ENCODE data around the gene KRTAP10-11.

DNA sequence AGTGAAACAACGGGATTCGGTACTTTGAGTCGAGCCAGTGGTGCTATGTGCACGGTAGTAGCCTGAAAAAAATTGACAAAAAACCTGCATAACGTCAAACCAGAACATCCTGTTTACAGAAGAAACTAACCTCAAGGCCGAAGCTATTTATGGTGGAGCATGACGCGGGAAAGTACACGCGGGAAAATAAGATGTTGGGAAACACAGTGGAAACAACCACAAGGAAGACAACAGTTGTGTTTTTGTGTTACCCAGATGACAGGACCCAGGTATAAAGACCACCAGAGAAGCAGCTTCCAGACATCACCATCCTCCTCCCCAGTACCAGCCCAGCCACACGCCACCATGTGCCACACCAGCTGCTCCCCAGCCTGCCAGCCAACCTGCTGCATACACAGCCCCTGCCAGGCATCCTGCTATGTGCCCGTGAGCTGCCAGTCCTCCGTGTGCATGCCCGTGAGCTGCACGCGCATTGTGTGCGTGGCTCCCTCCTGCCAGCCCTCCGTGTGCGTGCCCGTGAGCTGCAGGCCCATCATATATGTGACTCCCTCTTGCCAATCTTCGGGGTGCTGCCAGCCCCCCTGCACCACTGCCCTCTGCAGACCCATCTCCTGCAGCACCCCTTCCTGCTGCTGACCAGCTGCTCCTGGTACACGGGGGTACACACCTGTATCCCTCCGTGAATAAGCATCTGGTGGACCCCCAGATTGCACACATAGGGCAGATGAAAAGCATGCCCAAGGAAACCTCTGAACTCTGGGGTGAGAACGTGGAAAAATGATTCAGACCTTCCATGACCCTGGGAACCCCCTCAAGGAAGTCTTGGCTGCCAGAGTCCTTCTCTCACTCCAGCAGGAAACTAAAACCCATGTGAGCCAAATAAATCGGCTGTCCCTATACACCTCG, 11.7 kb downstream of the KRTAP10-11 start, which contains the start of gene KRTAP12-3:
- TF ChIP-seq, protein P1, sequence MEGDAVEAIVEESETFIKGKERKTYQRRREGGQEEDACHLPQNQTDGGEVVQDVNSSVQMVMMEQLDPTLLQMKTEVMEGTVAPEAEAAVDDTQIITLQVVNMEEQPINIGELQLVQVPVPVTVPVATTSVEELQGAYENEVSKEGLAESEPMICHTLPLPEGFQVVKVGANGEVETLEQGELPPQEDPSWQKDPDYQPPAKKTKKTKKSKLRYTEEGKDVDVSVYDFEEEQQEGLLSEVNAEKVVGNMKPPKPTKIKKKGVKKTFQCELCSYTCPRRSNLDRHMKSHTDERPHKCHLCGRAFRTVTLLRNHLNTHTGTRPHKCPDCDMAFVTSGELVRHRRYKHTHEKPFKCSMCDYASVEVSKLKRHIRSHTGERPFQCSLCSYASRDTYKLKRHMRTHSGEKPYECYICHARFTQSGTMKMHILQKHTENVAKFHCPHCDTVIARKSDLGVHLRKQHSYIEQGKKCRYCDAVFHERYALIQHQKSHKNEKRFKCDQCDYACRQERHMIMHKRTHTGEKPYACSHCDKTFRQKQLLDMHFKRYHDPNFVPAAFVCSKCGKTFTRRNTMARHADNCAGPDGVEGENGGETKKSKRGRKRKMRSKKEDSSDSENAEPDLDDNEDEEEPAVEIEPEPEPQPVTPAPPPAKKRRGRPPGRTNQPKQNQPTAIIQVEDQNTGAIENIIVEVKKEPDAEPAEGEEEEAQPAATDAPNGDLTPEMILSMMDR (IDR thresholded peaks at IDR 0.05; ENCODE audit: low read depth, low read length, poor library complexity, severe bottlenecking), result no peak
- no peak for TF ChIP-seq EZH2phosphoT487 (IDR thresholded peaks at IDR 0.05; ENCODE audit: borderline replicate concordance, low read length)
